CD4-positive, CD25-positive, alpha-beta regulatory T cell (primary cell): ENCODE results near the gene SSUH2. TPM values are rescaled to one million over a fixed set of nuclear protein-coding genes. Genes with fewer than 3 reads are reported as not detected.

Experiments
- ATAC-seq, 2 donors: fragments of 150-1000 bp; cut with Tn5 transposase; one replicate each; pipeline ENCODE4 v1.10.0; 2021; ENCODE audit warnings: low read depth in 2 of 2, moderate number of reproducible peaks in 2 of 2, moderate library complexity in 1 of 2
- DNase-seq, 3 donors: peaks; one replicate each; pipeline versions ENCODE4 v3.0.0 to v3.0.0-alpha.2; 2012 to 2022; ENCODE audit warnings: mixed read lengths in 1 of 3
- H3K27ac ChIP-seq: one replicate; pipeline ENCODE4 v1.7.0; 2013; ENCODE audit warnings: mild to moderate bottlenecking, low read length; ENCODE audit not compliant: insufficient read depth, poor library complexity, severe bottlenecking
- H3K27me3 ChIP-seq: one replicate; pipeline ENCODE4 v1.7.0; 2013; ENCODE audit warnings: low read length; ENCODE audit not compliant: control insufficient read depth, insufficient read depth
- H3K36me3 ChIP-seq: one replicate; pipeline ENCODE4 v1.7.0; 2013; ENCODE audit warnings: mild to moderate bottlenecking, low read length, moderate library complexity; ENCODE audit not compliant: control insufficient read depth, insufficient read depth
- H3K4me1 ChIP-seq: 2 replicates; pipeline ENCODE4 v1.7.0; 2013; ENCODE audit warnings: mild to moderate bottlenecking, low read length; ENCODE audit not compliant: insufficient read depth, control insufficient read depth, poor library complexity, severe bottlenecking
- H3K4me3 ChIP-seq: one replicate; pipeline ENCODE4 v1.7.0; 2013; ENCODE audit warnings: low read depth, mild to moderate bottlenecking, low read length, moderate library complexity
- H3K9me3 ChIP-seq, 2 experiments: 1 replicate in 1 of 2; 2 replicates in 1 of 2; pipeline ENCODE4 v1.7.0; 2013; ENCODE audit warnings: low read length in 2 of 2, mild to moderate bottlenecking in 1 of 2, moderate library complexity in 1 of 2; ENCODE audit not compliant: control insufficient read depth in 2 of 2
- H3K27ac Mint-ChIP-seq, 3 donors: one replicate each; pipeline ENCODE4 v1.8.0; 2020 to 2022; ENCODE audit warnings: mild to moderate bottlenecking in 3 of 3, mixed read lengths in 3 of 3, moderate library complexity in 2 of 3
- H3K27me3 Mint-ChIP-seq: one replicate; pipeline ENCODE4 v1.8.0; 2022; ENCODE audit warnings: mild to moderate bottlenecking, mixed read lengths
- H3K36me3 Mint-ChIP-seq: one replicate; pipeline ENCODE4 v1.8.0; 2020; ENCODE audit warnings: mixed read lengths
- H3K4me1 Mint-ChIP-seq, 4 donors: one replicate each; pipeline ENCODE4 v1.8.0; 2020 to 2022; ENCODE audit warnings: mixed read lengths in 4 of 4, mild to moderate bottlenecking in 1 of 4
- H3K4me3 Mint-ChIP-seq, 4 donors: one replicate each; pipeline ENCODE4 v1.8.0; 2020 to 2022; ENCODE audit warnings: mild to moderate bottlenecking in 4 of 4, mixed read lengths in 4 of 4, moderate library complexity in 3 of 4
- H3K9me3 Mint-ChIP-seq, 7 donors: one replicate each; pipeline ENCODE4 v1.8.0; 2020 to 2022; ENCODE audit warnings: mixed read lengths in 7 of 7, mild to moderate bottlenecking in 3 of 7, moderate library complexity in 2 of 7
- polyA plus RNA-seq, 4 donors: library from polyadenylated mRNA; unstranded; fragments of 300-500 nt; fragmentation: Illumina TruSeq; gene quantifications; one replicate each; pipeline ENCODE4 v1.2.3, GENCODE V29; 2021
- total RNA-seq: library from RNA; stranded (reverse); gene quantifications from one replicate; pipeline ENCODE4 v1.2.3, GENCODE V29; 2022

Gene SSUH2
- total and polyA plus RNA-seq, 5 donors from 2014 or later = not detected

GRCh38 chr3:8663177-8664061 lies 18.8 kb upstream of the SSUH2 start:
- H3K9me3 Mint-ChIP-seq = peaks cover 0 to 3% (median 0%) of the 10 kb centered on the region in 7 donors

GRCh38 chr3:8662594-8662993 lies 18.0 kb upstream of the SSUH2 start:
- Histone ChIP-seq H3K27ac (no peak overlapping the region), H3K4me1 (no peaks in the 10 kb centered on the region), H3K9me3 (no peaks in the 10 kb centered on the region), H3K27me3 (peaks cover under 1% of the 10 kb centered on the region), H3K36me3 (no peaks in the 10 kb centered on the region), H3K4me3 (no peak overlapping the region)
- peaks cover 43% of the 10 kb centered on the region for H3K27me3 Mint-ChIP-seq
- no peak overlapping the region for H3K4me3 Mint-ChIP-seq
- H3K9me3 Mint-ChIP-seq = peaks cover 0 to 3% (median 0%) of the 10 kb centered on the region in 7 donors
- DNase-seq (no peak), ATAC-seq (no peak)
- H3K36me3 Mint-ChIP-seq = no peaks in the 10 kb centered on the region
- H3K27ac Mint-ChIP-seq = no peak overlapping the region
- H3K4me1 Mint-ChIP-seq = no peaks in the 10 kb centered on the region

More at GRCh38 chr3:8663177-8664061, 18.8 kb upstream of the SSUH2 start:
- no peak overlapping the region for H3K4me3 ChIP-seq
- H3K36me3 Mint-ChIP-seq = no peaks in the 10 kb centered on the region
- DNase-seq = peak in 2 of 3 donors; percentile 8 to 39
- no peaks in the 10 kb centered on the region for H3K27me3 ChIP-seq
- H3K4me3 Mint-ChIP-seq = no peak overlapping the region
- H3K36me3 ChIP-seq = no peaks in the 10 kb centered on the region
- no peak overlapping the region for H3K27ac ChIP-seq
- no peaks in the 10 kb centered on the region for H3K4me1 Mint-ChIP-seq
- H3K27ac Mint-ChIP-seq = peak overlapping the region in 1 of 3 donors; percentile 30
- ATAC-seq = no peak
- H3K9me3 ChIP-seq = no peaks in the 10 kb centered on the region
- peaks cover 40% of the 10 kb centered on the region for H3K27me3 Mint-ChIP-seq
- no peaks in the 10 kb centered on the region for H3K4me1 ChIP-seq

- no peaks in the 10 kb centered on the region for H3K4me1 ChIP-seq
- no peaks in the 10 kb centered on the region for H3K9me3 ChIP-seq
- H3K27ac Mint-ChIP-seq = no peak overlapping the region
- peaks cover 0 to 4% (median 0%) of the 10 kb centered on the region in 7 donors for H3K9me3 Mint-ChIP-seq
- H3K27me3 Mint-ChIP-seq = peaks cover 41% of the 10 kb centered on the region
- H3K36me3 Mint-ChIP-seq = no peaks in the 10 kb centered on the region
- no peaks in the 10 kb centered on the region for H3K4me1 Mint-ChIP-seq
- H3K4me3 ChIP-seq = no peak overlapping the region
- no peak for DNase-seq
- H3K27ac ChIP-seq = no peak overlapping the region
- H3K36me3 ChIP-seq = no peaks in the 10 kb centered on the region
- H3K4me3 Mint-ChIP-seq = no peak overlapping the region
- H3K27me3 ChIP-seq = peaks cover 3% of the 10 kb centered on the region
- ATAC-seq = no peak
Measured at GRCh38 chr3:8660175-8661118, 15.8 kb upstream of the SSUH2 start.

- Mint-ChIP-seq H3K4me3 (no peak overlapping the region), H3K9me3 (peaks cover 0 to 5% (median 0%) of the 10 kb centered on the region in 7 donors), H3K27me3 (peaks cover 35% of the 10 kb centered on the region), H3K4me1 (no peaks in the 10 kb centered on the region), H3K27ac (no peak overlapping the region), H3K36me3 (no peaks in the 10 kb centered on the region)
- H3K27ac ChIP-seq = no peak overlapping the region
- no peaks in the 10 kb centered on the region for H3K4me1 ChIP-seq
- no peak for DNase-seq
- no peaks in the 10 kb centered on the region for H3K9me3 ChIP-seq
- H3K27me3 ChIP-seq = peaks cover 3% of the 10 kb centered on the region
- H3K36me3 ChIP-seq = no peaks in the 10 kb centered on the region
- no peak overlapping the region for H3K4me3 ChIP-seq
- ATAC-seq = no peak
Measured at GRCh38 chr3:8659242-8659641, 14.6 kb upstream of the SSUH2 start.

- ATAC-seq (no peak), DNase-seq (no peak)
- no peak overlapping the region for H3K4me3 ChIP-seq
- peaks cover 0 to 2% of the 10 kb centered on the region in 2 experiments for H3K9me3 ChIP-seq
- no peaks in the 10 kb centered on the region for H3K36me3 ChIP-seq
- Mint-ChIP-seq H3K36me3 (no peaks in the 10 kb centered on the region), H3K27me3 (peaks cover 28% of the 10 kb centered on the region), H3K4me3 (no peak overlapping the region), H3K4me1 (no peaks in the 10 kb centered on the region), H3K27ac (no peak overlapping the region), H3K9me3 (peaks cover 0 to 5% (median 0%) of the 10 kb centered on the region in 7 donors)
- H3K4me1 ChIP-seq = no peaks in the 10 kb centered on the region
- H3K27ac ChIP-seq = no peak overlapping the region
- H3K27me3 ChIP-seq = peaks cover 3% of the 10 kb centered on the region
Measured at GRCh38 chr3:8658306-8659212, 14.0 kb upstream of the SSUH2 start.

- Mint-ChIP-seq H3K4me3 (no peak overlapping the region), H3K9me3 (peaks cover 0 to 5% (median 0%) of the 10 kb centered on the region in 7 donors), H3K4me1 (no peaks in the 10 kb centered on the region), H3K27me3 (peaks cover 29% of the 10 kb centered on the region), H3K36me3 (no peaks in the 10 kb centered on the region), H3K27ac (no peak overlapping the region)
- peaks cover 3% of the 10 kb centered on the region for H3K27me3 ChIP-seq
- no peak overlapping the region for H3K27ac ChIP-seq
- no peaks in the 10 kb centered on the region for H3K36me3 ChIP-seq
- H3K4me3 ChIP-seq = no peak overlapping the region
- H3K9me3 ChIP-seq = peaks cover 0 to 2% of the 10 kb centered on the region in 2 experiments
- DNase-seq = no peak
- H3K4me1 ChIP-seq = no peaks in the 10 kb centered on the region
- no peak for ATAC-seq
Measured at GRCh38 chr3:8657804-8658305, 13.3 kb upstream of the SSUH2 start.

- Histone ChIP-seq H3K36me3 (no peaks in the 10 kb centered on the region), H3K27me3 (peaks cover 3% of the 10 kb centered on the region), H3K4me3 (no peak overlapping the region), H3K27ac (no peak overlapping the region), H3K9me3 (peaks cover 0 to 2% of the 10 kb centered on the region in 2 experiments), H3K4me1 (no peaks in the 10 kb centered on the region)
- Mint-ChIP-seq H3K27ac (no peak overlapping the region), H3K9me3 (peaks cover 0 to 5% (median 0%) of the 10 kb centered on the region in 7 donors), H3K4me1 (no peaks in the 10 kb centered on the region), H3K36me3 (no peaks in the 10 kb centered on the region), H3K27me3 (peaks cover 35% of the 10 kb centered on the region), H3K4me3 (no peak overlapping the region)
- ATAC-seq (no peak), DNase-seq (no peak)
Measured at GRCh38 chr3:8656240-8656639, 11.6 kb upstream of the SSUH2 start.
